ENCODE data around the gene TLR4. TPM values are rescaled to one million over a fixed set of nuclear protein-coding genes. Genes with fewer than 3 reads are reported as not detected.

The TLR4 gene
- polyA plus RNA-seq, 2 of the 4 experiments (the other 2 are of a cell fraction) = 0.03 to 0.04 TPM

- ChIA-PET CTCF (interaction anchor here (0.7 kb wide), 1 partner anchor 19 kb away, joined by 3 read pairs; no protein-coding TSS in a partner anchor), POLR2A (no interaction called here)
- DNase-seq (ENCODE audit: low read depth in 1 of 2, low spot score in 1 of 2) (no peak), ATAC-seq (no peak), FAIRE-seq (no peak)
- TF ChIP-seq CHD2 (IDR thresholded peaks at IDR 0.05; ENCODE audit: low read length, partially characterized antibody) (no peak), RARB (CRISPR knock-in tag; IDR thresholded peaks at IDR 0.05) (no peak), MAZ (IDR thresholded peaks at IDR 0.05; ENCODE audit: borderline replicate concordance, low read depth, low read length) (no peak), KDM5A (IDR thresholded peaks at IDR 0.05) (no peak), RAD21 (conservative IDR thresholded peaks at IDR 0.05 in 1 of 2, IDR thresholded peaks at IDR 0.05 in 1 of 2) (no peak), ZSCAN20 (CRISPR knock-in tag; IDR thresholded peaks at IDR 0.05) (no peak), USF2 (IDR thresholded peaks at IDR 0.05) (no peak), ZC3H11A (IDR thresholded peaks at IDR 0.05) (no peak), BHLHE40 (IDR thresholded peaks at IDR 0.05; ENCODE audit: low read depth, low read length) (no peak), HOXB5 (CRISPR knock-in tag; IDR thresholded peaks at IDR 0.05) (no peak), CTCF (IDR thresholded peaks at IDR 0.05) (no peak), SMC3 (IDR thresholded peaks at IDR 0.05) (no peak)
- Histone ChIP-seq H3K4me2 (no peak overlapping the region), H3K4me1 (no peaks in the 10 kb centered on the region), H3K4me3 (no peak overlapping the region), H3K9me3 (no peaks in the 10 kb centered on the region; the same call in 2 of the 3 replicates), H3K27ac (no peak overlapping the region)
- WGBS (ENCODE audit: missing lambda C conversion rate) = 49% methylated on average over 2 of the region's 2 CpGs
These were observed 22.3 kb upstream of the TLR4 start for GRCh38 chr9:117681888-117682287.

GRCh38 chr9:117682955-117683710 lies 21.1 kb upstream of the TLR4 start:
- POLR2A ChIA-PET = no interaction called here
- Histone ChIP-seq H3K9me3 (no peaks in the 10 kb centered on the region; the same call in 2 of the 3 replicates), H3K4me1 (no peaks in the 10 kb centered on the region), H3K4me2 (no peak overlapping the region), H3K27ac (no peak overlapping the region), H3K4me3 (no peak overlapping the region)
- TF ChIP-seq MAX (IDR thresholded peaks at IDR 0.05) = no peak
- TF ChIP-seq CBX8 (IDR thresholded peaks at IDR 0.05) = no peak
- TF ChIP-seq NPAS2 (CRISPR knock-in tag; IDR thresholded peaks at IDR 0.05; ENCODE audit: borderline replicate concordance) = no peak
- no peak for TF ChIP-seq EHMT2 (IDR thresholded peaks at IDR 0.05; ENCODE audit: low read depth)
- TF ChIP-seq PHF8 (IDR thresholded peaks at IDR 0.05; ENCODE audit: borderline replicate concordance, low read depth) = no peak
- TF ChIP-seq KDM1A (IDR thresholded peaks at IDR 0.05; ENCODE audit: low read depth) = no peak
- TF ChIP-seq HMGXB4 (CRISPR knock-in tag; IDR thresholded peaks at IDR 0.05; ENCODE audit: borderline replicate concordance) = no peak
- TF ChIP-seq FOSB (CRISPR knock-in tag; IDR thresholded peaks at IDR 0.05) = no peak
- no peak for TF ChIP-seq RCOR1 (IDR thresholded peaks at IDR 0.05; ENCODE audit: low read depth, low read length)
- no peak for TF ChIP-seq ESRRA (IDR thresholded peaks at IDR 0.05; ENCODE audit: borderline replicate concordance, low read length)
- TF ChIP-seq FOXS1 (CRISPR knock-in tag; IDR thresholded peaks at IDR 0.05) = no peak
- no peak for FAIRE-seq
- DNase-seq (ENCODE audit: low read depth in 1 of 2, low spot score in 1 of 2) = no peak
- WGBS (ENCODE audit: missing lambda C conversion rate) = 4% methylated on average over 3 of the region's 3 CpGs
- CTCF ChIA-PET = no interaction called here
- ATAC-seq = no peak

All from A549 (cell line).